ENCODE results near the gene HSD17B2. TPM values are rescaled to one million over a fixed set of nuclear protein-coding genes. Genes with fewer than 3 reads are reported as not detected.
"Not testable (repeated sequence)": the region's sequence is repeated elsewhere in the genome, so short reads cannot be mapped to it uniquely, and the experiment has no call there.

HSD17B2 gene
- total RNA-seq, 4 donors from 2014 or later, result not detected

- Histone ChIP-seq H3K36me3 (no peaks in the 10 kb centered on the region), H3K4me1 (no peaks in the 10 kb centered on the region)
- DNase-seq (ENCODE audit: low spot score in 2 of 2), result no peak
These were observed 58.7 kb downstream of the HSD17B2 start for GRCh38 chr16:82093666-82094300.

GRCh38 chr16:82094942-82095540 is 60.0 kb downstream of the HSD17B2 start:
- no peaks in the 10 kb centered on the region for H3K36me3 ChIP-seq
- H3K27me3 ChIP-seq, result no peaks in the 10 kb centered on the region
- TF ChIP-seq CTCF (IDR thresholded peaks at IDR 0.05), result no peak
- no peak for TF ChIP-seq EP300 (IDR thresholded peaks at IDR 0.05)
- TF ChIP-seq POLR2A (IDR thresholded peaks at IDR 0.05), result no peak
- H3K4me3 ChIP-seq, result no peak overlapping the region
- DNase-seq (ENCODE audit: low spot score in 2 of 2), result no peak
- H3K4me1 ChIP-seq, result no peaks in the 10 kb centered on the region
- WGBS, 2 donors, result 48 to 51% methylated on average over 8 of the region's 8 CpGs
- H3K9me3 ChIP-seq, result no peaks in the 10 kb centered on the region
- no peak overlapping the region for H3K27ac ChIP-seq

More at GRCh38 chr16:82093666-82094300, 58.7 kb downstream of the HSD17B2 start:
- Histone ChIP-seq H3K27ac (no peak overlapping the region), H3K4me3 (no peak overlapping the region), H3K27me3 (no peaks in the 10 kb centered on the region), H3K9me3 (no peaks in the 10 kb centered on the region)
- TF ChIP-seq POLR2A (IDR thresholded peaks at IDR 0.05) (no peak), EP300 (IDR thresholded peaks at IDR 0.05) (no peak)

GRCh38 chr16:82096641-82097040 is 61.6 kb downstream of the HSD17B2 start:
- TF ChIP-seq CTCF (IDR thresholded peaks at IDR 0.05) (no peak), POLR2A (IDR thresholded peaks at IDR 0.05) (no peak), EP300 (IDR thresholded peaks at IDR 0.05) (no peak)
- Histone ChIP-seq H3K27ac (no peak overlapping the region), H3K9me3 (no peaks in the 10 kb centered on the region), H3K36me3 (no peaks in the 10 kb centered on the region), H3K27me3 (no peaks in the 10 kb centered on the region), H3K4me1 (no peaks in the 10 kb centered on the region), H3K4me3 (no peak overlapping the region)
- 52 to 60% methylated on average over 3 of the region's 3 CpGs for WGBS, 2 donors
- no peak for DNase-seq (ENCODE audit: low spot score in 2 of 2)

- WGBS, 2 donors, result 92% methylated on average over 8 of the region's 8 CpGs
- TF ChIP-seq EP300 (IDR thresholded peaks at IDR 0.05), result no peak
- no peak for TF ChIP-seq POLR2A (IDR thresholded peaks at IDR 0.05)
- Histone ChIP-seq H3K4me3 (no peak overlapping the region), H3K36me3 (no peaks in the 10 kb centered on the region), H3K27ac (no peak overlapping the region), H3K27me3 (no peaks in the 10 kb centered on the region), H3K9me3 (no peaks in the 10 kb centered on the region), H3K4me1 (no peaks in the 10 kb centered on the region)
- no peak for DNase-seq (ENCODE audit: low spot score in 2 of 2)
These were observed 70.1 kb downstream of the HSD17B2 start for GRCh38 chr16:82105107-82105506.

- no peak overlapping the region for H3K27ac ChIP-seq
- no peaks in the 10 kb centered on the region for H3K27me3 ChIP-seq
- DNase-seq (ENCODE audit: low spot score in 2 of 2), result no peak
- no peaks in the 10 kb centered on the region for H3K36me3 ChIP-seq
- WGBS, 2 donors, result 86% methylated on average over 2 of the region's 2 CpGs
- no peaks in the 10 kb centered on the region for H3K4me1 ChIP-seq
- H3K4me3 ChIP-seq, result no peak overlapping the region
- H3K9me3 ChIP-seq, result no peaks in the 10 kb centered on the region
- TF ChIP-seq EP300 (IDR thresholded peaks at IDR 0.05) (no peak), CTCF (IDR thresholded peaks at IDR 0.05) (no peak), POLR2A (IDR thresholded peaks at IDR 0.05) (no peak)
These were observed 73.0 kb downstream of the HSD17B2 start for GRCh38 chr16:82108100-82108499.

GRCh38 chr16:82108774-82109173 is 73.7 kb downstream of the HSD17B2 start:
- H3K4me3 ChIP-seq, result no peak overlapping the region
- H3K27me3 ChIP-seq, result no peaks in the 10 kb centered on the region
- no peaks in the 10 kb centered on the region for H3K4me1 ChIP-seq
- DNase-seq (ENCODE audit: low spot score in 2 of 2), result no peak
- no peaks in the 10 kb centered on the region for H3K9me3 ChIP-seq
- H3K36me3 ChIP-seq, result no peaks in the 10 kb centered on the region
- TF ChIP-seq CTCF (IDR thresholded peaks at IDR 0.05), result no peak
- TF ChIP-seq POLR2A (IDR thresholded peaks at IDR 0.05), result no peak
- no peak for TF ChIP-seq EP300 (IDR thresholded peaks at IDR 0.05)
- 89 to 96% methylated on average over 6 of the region's 6 CpGs for WGBS, 2 donors
- no peak overlapping the region for H3K27ac ChIP-seq

- not testable (repeated sequence) for H3K27me3 ChIP-seq, H3K9me3 ChIP-seq
- 74 to 79% methylated on average over 3 of the region's 3 CpGs for WGBS, 2 donors
These were observed 74.2 kb downstream of the HSD17B2 start for GRCh38 chr16:82109266-82109665.

More at GRCh38 chr16:82109266-82109665, 74.2 kb downstream of the HSD17B2 start:
- H3K27ac ChIP-seq; H3K4me3 ChIP-seq; DNase-seq (ENCODE audit: low spot score in 2 of 2); H3K4me1 ChIP-seq; H3K36me3 ChIP-seq: not testable (repeated sequence)

Measured in tibial nerve (tissue), 4 donors.